Ovary (tissue), 9 donors: ENCODE data around the gene RIMS1. TPM values are rescaled to one million over a fixed set of nuclear protein-coding genes. Genes with fewer than 3 reads are reported as not detected.

Experiments used
- DNase-seq, 5 donors: peaks; one replicate each; pipeline ENCODE4 v3.0.0-alpha.2; 2019 to 2020
- H3K27ac ChIP-seq, 2 donors: fragments of 200-600 bp; one replicate each; pipeline versions ENCODE4 v1.5.1 to v1.8.0; 2019 to 2022
- H3K27me3 ChIP-seq: fragments of 200-600 bp; one replicate; pipeline ENCODE4 v1.8.0; 2022
- H3K36me3 ChIP-seq: fragments of 200-600 bp; sonication (generic); one replicate; pipeline ENCODE4 v1.5.1; 2019
- H3K4me1 ChIP-seq: one replicate; pipeline ENCODE4 v1.8.1; 2013; ENCODE audit warnings: mild to moderate bottlenecking, moderate library complexity; ENCODE audit not compliant: insufficient read depth
- H3K4me3 ChIP-seq: fragments of 200-600 bp; sonication (generic); one replicate; pipeline ENCODE4 v1.5.1; 2017
- H3K9me3 ChIP-seq, 2 donors: fragments of 200-600 bp in 1 of 2; sonication (generic) in 1 of 2; one replicate each; pipeline versions ENCODE4 v1.5.1 to v1.8.1; 2013 to 2019; ENCODE audit warnings: mild to moderate bottlenecking in 1 of 2, moderate library complexity in 1 of 2
- CTCF ChIP-seq, 3 donors: fragments of 450-650 bp in 2 of 3; fragments of 200-600 bp in 1 of 3; IDR thresholded peaks; one replicate each; pipeline versions ENCODE4 v1.5.1 to v1.8.0; 2016 to 2022; ENCODE audit warnings: antibody characterized with exemption in 3 of 3, mild to moderate bottlenecking in 1 of 3
- EP300 ChIP-seq: sonication (generic); formaldehyde crosslinking; IDR thresholded peaks from one replicate; pipeline ENCODE4 v1.6.1; 2017; ENCODE audit warnings: antibody characterized with exemption
- POLR2A ChIP-seq: fragments of 450-650 bp; IDR thresholded peaks from one replicate; pipeline ENCODE4 v1.6.1; 2017; ENCODE audit warnings: antibody characterized with exemption, mild to moderate bottlenecking, moderate library complexity
- WGBS, 3 donors: extraction: QIAGEN DNeasy Blood & Tissue Kit in 1 of 3; methylation state at CpG; one replicate each; pipeline versions ENCODE4 v1.1.5 to v1.1.7; 2013 to 2017; 5-methylcytosine and 5-hydroxymethylcytosine counted together
- intact Hi-C, 4 donors: fragments of 100-400 bp; cut with DNase I; formaldehyde crosslinking; loops; one replicate each; pipeline versions ENCODE4 v1.11.0 to v1.15.1; 2022 to 2023
- polyA plus RNA-seq, 2 donors: library from polyadenylated mRNA; stranded (reverse); fragments of 200-250 nt in 1 of 2; fragments of 350-450 nt in 1 of 2; fragmentation: Illumina TruSeq in 1 of 2; extraction: RNeasy Lipid Tissue Mini Kit (QIAGEN cat#74804) in 1 of 2; gene quantifications; one replicate each; pipeline ENCODE4 v1.2.3, GENCODE V29; 2013 to 2014
- total RNA-seq, 7 donors: library from RNA; depleted of rRNA in 2 of 7; stranded (reverse); fragments of >200 nt in 2 of 7; fragmentation: NEBNext Ultra II Directional in 3 of 7; extraction: Animal tissue kit (Norgen Biotek cat#: 25700) in 3 of 7; gene quantifications; one replicate each; pipeline versions ENCODE4 v1.1.0 to v1.2.4, GENCODE V29; 2016 to 2023
- donor health status: DM: no; HTN: no; CAD: no; lungs with moderate emphysema.
- donor health status: DM: no; HTN: no; CAD: no.
- donor health status: Bipolar disorder and iron deficiency.
- donor health status: DM: yes; HTN: yes; CAD: no.
- donor health status: DM: no; HTN: no; CAD: no.
- donor health status: DM: yes; HTN: yes; CAD: no.

RIMS1 gene
- total and polyA plus RNA-seq, 9 donors, result 0.20 to 1.3 (median 0.33) TPM; not detected in 1

- H3K4me3 ChIP-seq, result no peak overlapping the region
- WGBS, 3 donors, result 75 to 97% (median 93%) methylated on average over 1 of the region's 1 CpG
- H3K36me3 ChIP-seq, result no peaks in the 10 kb centered on the region
- no peaks in the 10 kb centered on the region for H3K27me3 ChIP-seq
- no peak for TF ChIP-seq CTCF (IDR thresholded peaks at IDR 0.05)
- TF ChIP-seq EP300, result no peak
- no peak for TF ChIP-seq POLR2A
- intact Hi-C loops, result no loop called here
- H3K27ac ChIP-seq, result no peak overlapping the region
- no peaks in the 10 kb centered on the region for H3K4me1 ChIP-seq
- H3K9me3 ChIP-seq, result no peaks in the 10 kb centered on the region
- DNase-seq, result no peak
Measured at GRCh38 chr6:72350296-72350881, 464.0 kb downstream of the RIMS1 start.

- WGBS, 3 donors, result 67 to 71% (median 68%) methylated on average over 7 of the region's 7 CpGs
- H3K36me3 ChIP-seq, result no peaks in the 10 kb centered on the region
- peaks cover 2% of the 10 kb centered on the region for H3K4me1 ChIP-seq
- no peak overlapping the region for H3K27ac ChIP-seq
- DNase-seq, result peak in 3 of 5 donors; percentile 16 to 28 (median 22)
- no peaks in the 10 kb centered on the region for H3K9me3 ChIP-seq
- intact Hi-C loops, result no loop called here
- no peak for TF ChIP-seq POLR2A
- H3K27me3 ChIP-seq, result no peaks in the 10 kb centered on the region
- no peak overlapping the region for H3K4me3 ChIP-seq
Measured at GRCh38 chr6:72363844-72364740, 477.7 kb downstream of the RIMS1 start.

- no peak for TF ChIP-seq CTCF (IDR thresholded peaks at IDR 0.05)
- TF ChIP-seq EP300, result no peak
- no peak for TF ChIP-seq POLR2A
- no peak for DNase-seq
- peaks cover 2% of the 10 kb centered on the region for H3K4me1 ChIP-seq
- intact Hi-C loops, result no loop called here
- H3K4me3 ChIP-seq, result no peak overlapping the region
- WGBS, 3 donors, result 85 to 91% (median 86%) methylated on average over 4 of the region's 4 CpGs
- H3K36me3 ChIP-seq, result no peaks in the 10 kb centered on the region
- no peak overlapping the region for H3K27ac ChIP-seq
- H3K27me3 ChIP-seq, result no peaks in the 10 kb centered on the region
- no peaks in the 10 kb centered on the region for H3K9me3 ChIP-seq
Measured at GRCh38 chr6:72365773-72366172, 479.4 kb downstream of the RIMS1 start.

GRCh38 chr6:72367439-72367838 is 481.1 kb downstream of the RIMS1 start:
- Histone ChIP-seq H3K4me1 (peaks cover 2% of the 10 kb centered on the region), H3K36me3 (no peaks in the 10 kb centered on the region), H3K27me3 (no peaks in the 10 kb centered on the region), H3K27ac (no peak overlapping the region), H3K9me3 (no peaks in the 10 kb centered on the region), H3K4me3 (no peak overlapping the region)
- no peak for DNase-seq
- intact Hi-C loops, result no loop called here
- no peak for TF ChIP-seq POLR2A
- TF ChIP-seq CTCF (IDR thresholded peaks at IDR 0.05), result no peak
- no peak for TF ChIP-seq EP300

- intact Hi-C loops, result no loop called here
- 87 to 88% (median 87%) methylated on average over 3 of the region's 3 CpGs for WGBS, 3 donors
Measured at GRCh38 chr6:72371473-72371872, 485.1 kb downstream of the RIMS1 start.

More at GRCh38 chr6:72371473-72371872, 485.1 kb downstream of the RIMS1 start:
- no peaks in the 10 kb centered on the region for H3K9me3 ChIP-seq
- no peak for DNase-seq
- H3K4me3 ChIP-seq, result no peak overlapping the region
- H3K27me3 ChIP-seq, result no peaks in the 10 kb centered on the region
- no peak overlapping the region for H3K27ac ChIP-seq
- H3K36me3 ChIP-seq, result no peaks in the 10 kb centered on the region
- no peaks in the 10 kb centered on the region for H3K4me1 ChIP-seq
- TF ChIP-seq CTCF (IDR thresholded peaks at IDR 0.05), result no peak
- no peak for TF ChIP-seq EP300
- TF ChIP-seq POLR2A, result no peak
